Prostate gland (tissue), 2 donors: ENCODE data around the gene MDK.

Source experiments
- POLR2AphosphoS5 ChIP-seq: sonication (generic); formaldehyde crosslinking; IDR thresholded peaks from one replicate; pipeline ENCODE4 v1.6.1; 2017; ENCODE audit warnings: antibody characterized with exemption
- TF ChIP-seq, protein P1 (sequence below), 4 experiments: fragments of 200-600 bp in 2 of 4; fragments of 450-650 bp in 2 of 4; sonication (generic) in 2 of 4; IDR thresholded peaks; 1 replicate in 3 of 4; 2 replicates in 1 of 4; pipeline ENCODE4 v1.5.1; 2016 to 2019; ENCODE audit warnings: antibody characterized with exemption in 4 of 4, mild to moderate bottlenecking in 2 of 4, moderate library complexity in 2 of 4

DNA sequence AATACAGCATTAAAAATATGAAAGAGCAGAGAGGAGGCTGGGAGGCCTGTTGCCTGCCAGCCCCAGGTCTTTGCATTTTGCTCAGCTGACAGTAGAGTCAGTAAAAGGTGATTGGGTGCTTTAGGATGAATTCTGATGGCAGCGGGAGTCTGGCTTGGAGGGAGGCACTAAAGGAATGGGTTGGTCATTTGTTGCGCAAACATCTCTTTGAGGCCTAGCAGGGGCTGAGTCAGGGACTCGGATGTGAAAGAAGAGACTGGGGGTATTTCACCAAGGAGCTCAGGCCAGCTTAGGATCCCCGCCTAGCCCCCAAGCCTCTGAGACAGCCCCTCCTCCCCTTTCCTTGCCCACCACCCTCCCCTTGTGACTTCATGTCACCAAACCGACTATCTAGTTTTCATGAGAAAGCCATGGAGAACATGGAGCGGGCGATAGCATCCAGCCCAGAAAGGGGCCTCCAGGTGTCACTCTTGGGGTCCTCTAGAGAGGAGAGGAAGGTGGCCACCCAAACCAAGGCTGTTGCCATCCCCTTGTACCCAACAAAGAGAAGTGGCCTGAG is 24.5 kb upstream of the MDK start:
- TF ChIP-seq POLR2AphosphoS5 = no peak
- TF ChIP-seq, protein P1, sequence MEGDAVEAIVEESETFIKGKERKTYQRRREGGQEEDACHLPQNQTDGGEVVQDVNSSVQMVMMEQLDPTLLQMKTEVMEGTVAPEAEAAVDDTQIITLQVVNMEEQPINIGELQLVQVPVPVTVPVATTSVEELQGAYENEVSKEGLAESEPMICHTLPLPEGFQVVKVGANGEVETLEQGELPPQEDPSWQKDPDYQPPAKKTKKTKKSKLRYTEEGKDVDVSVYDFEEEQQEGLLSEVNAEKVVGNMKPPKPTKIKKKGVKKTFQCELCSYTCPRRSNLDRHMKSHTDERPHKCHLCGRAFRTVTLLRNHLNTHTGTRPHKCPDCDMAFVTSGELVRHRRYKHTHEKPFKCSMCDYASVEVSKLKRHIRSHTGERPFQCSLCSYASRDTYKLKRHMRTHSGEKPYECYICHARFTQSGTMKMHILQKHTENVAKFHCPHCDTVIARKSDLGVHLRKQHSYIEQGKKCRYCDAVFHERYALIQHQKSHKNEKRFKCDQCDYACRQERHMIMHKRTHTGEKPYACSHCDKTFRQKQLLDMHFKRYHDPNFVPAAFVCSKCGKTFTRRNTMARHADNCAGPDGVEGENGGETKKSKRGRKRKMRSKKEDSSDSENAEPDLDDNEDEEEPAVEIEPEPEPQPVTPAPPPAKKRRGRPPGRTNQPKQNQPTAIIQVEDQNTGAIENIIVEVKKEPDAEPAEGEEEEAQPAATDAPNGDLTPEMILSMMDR (IDR thresholded peaks at IDR 0.05) = no peak
